Urinary bladder (tissue), 4 donors: ENCODE data around the gene EFCAB6. TPM values are rescaled to one million over a fixed set of nuclear protein-coding genes. Genes with fewer than 3 reads are reported as not detected.

Experiments used
- DNase-seq: peaks from one replicate; pipeline ENCODE4 v3.0.0-alpha.2; 2015; ENCODE audit errors: extremely low spot score
- H3K27ac ChIP-seq: one replicate; pipeline ENCODE4 v1.5.1; 2013; ENCODE audit warnings: low read depth, mild to moderate bottlenecking, moderate library complexity
- H3K36me3 ChIP-seq: one replicate; pipeline ENCODE4 v1.6.1; 2013; ENCODE audit warnings: mild to moderate bottlenecking, moderate library complexity; ENCODE audit not compliant: insufficient read depth
- H3K4me1 ChIP-seq: one replicate; pipeline ENCODE4 v1.6.1; 2013; ENCODE audit warnings: mild to moderate bottlenecking, moderate library complexity; ENCODE audit not compliant: insufficient read depth
- H3K4me3 ChIP-seq: one replicate; pipeline ENCODE4 v1.5.1; 2013; ENCODE audit warnings: low read depth, low read length
- WGBS: extraction: QIAGEN DNeasy Blood & Tissue Kit; methylation state at CpG from one replicate; pipeline ENCODE4 v1.1.7; 2013; 5-methylcytosine and 5-hydroxymethylcytosine counted together
- polyA plus RNA-seq: library from polyadenylated mRNA; stranded (reverse); fragments of 200-250 nt; gene quantifications from one replicate; pipeline ENCODE4 v1.2.3, GENCODE V29; 2013
- total RNA-seq: library from RNA; depleted of rRNA; stranded (reverse); fragments of >200 nt; gene quantifications from one replicate; pipeline ENCODE4 v1.2.3, GENCODE V29; 2014
- donor health status: healthy with polysubstance abuse.
- donor health status: healthy.

The EFCAB6 gene
- total RNA-seq = 3.2 TPM
- polyA plus RNA-seq = 0.71 TPM

GRCh38 chr22:43812149-43812842 is at the start of gene EFCAB6:
Gene EFCAB6, minus strand, starts transcription at chr22:43812305. Its CDS starts 29,987 bp downstream, at chr22:43782318.
- Histone ChIP-seq H3K4me1 (peaks cover 2% of the 10 kb centered on the region), H3K27ac (peak within 1 kb of the TSS; percentile 47), H3K36me3 (no peaks in the 10 kb centered on the region), H3K4me3 (peak within 1 kb of the TSS; percentile 77)
- under 1% methylated on average over 55 of the region's 55 CpGs for WGBS
- DNase-seq = peak; percentile 90

GRCh38 chr22:43861529-43861928 is 49.4 kb upstream of the EFCAB6 start:
- no peaks in the 10 kb centered on the region for H3K36me3 ChIP-seq
- DNase-seq = no peak
- no peak overlapping the region for H3K27ac ChIP-seq
- H3K4me3 ChIP-seq = no peak overlapping the region
- WGBS = 34% methylated on average over 9 of the region's 9 CpGs
- H3K4me1 ChIP-seq = no peaks in the 10 kb centered on the region

GRCh38 chr22:43860831-43861230 is 48.7 kb upstream of the EFCAB6 start:
- Histone ChIP-seq H3K4me1 (no peaks in the 10 kb centered on the region), H3K4me3 (no peak overlapping the region), H3K36me3 (no peaks in the 10 kb centered on the region), H3K27ac (no peak overlapping the region)
- WGBS = 80% methylated on average over 12 of the region's 12 CpGs
- DNase-seq = no peak

GRCh38 chr22:43860126-43860525 is 48.0 kb upstream of the EFCAB6 start:
- Histone ChIP-seq H3K4me1 (no peaks in the 10 kb centered on the region), H3K27ac (no peak overlapping the region), H3K4me3 (no peak overlapping the region), H3K36me3 (no peaks in the 10 kb centered on the region)
- 85% methylated on average over 11 of the region's 11 CpGs for WGBS
- no peak for DNase-seq

GRCh38 chr22:43859621-43860020 is 47.5 kb upstream of the EFCAB6 start:
- WGBS = 86% methylated on average over 14 of the region's 14 CpGs
- DNase-seq = no peak
- H3K27ac ChIP-seq = no peak overlapping the region
- H3K36me3 ChIP-seq = no peaks in the 10 kb centered on the region
- no peaks in the 10 kb centered on the region for H3K4me1 ChIP-seq
- no peak overlapping the region for H3K4me3 ChIP-seq

GRCh38 chr22:43859176-43859575 is 47.1 kb upstream of the EFCAB6 start:
- 85% methylated on average over 7 of the region's 7 CpGs for WGBS
- no peak overlapping the region for H3K27ac ChIP-seq
- DNase-seq = no peak
- no peak overlapping the region for H3K4me3 ChIP-seq
- no peaks in the 10 kb centered on the region for H3K4me1 ChIP-seq
- no peaks in the 10 kb centered on the region for H3K36me3 ChIP-seq

GRCh38 chr22:43858156-43858895 is 46.2 kb upstream of the EFCAB6 start:
- Histone ChIP-seq H3K27ac (no peak overlapping the region), H3K36me3 (no peaks in the 10 kb centered on the region), H3K4me3 (no peak overlapping the region), H3K4me1 (no peaks in the 10 kb centered on the region)
- no peak for DNase-seq
- 67% methylated on average over 11 of the region's 11 CpGs for WGBS

GRCh38 chr22:43857367-43857766 is 45.3 kb upstream of the EFCAB6 start:
- no peaks in the 10 kb centered on the region for H3K36me3 ChIP-seq

GRCh38 chr22:43855431-43855830 is 43.3 kb upstream of the EFCAB6 start:
- DNase-seq = no peak
- Histone ChIP-seq H3K27ac (no peak overlapping the region), H3K4me1 (no peaks in the 10 kb centered on the region), H3K4me3 (no peak overlapping the region), H3K36me3 (no peaks in the 10 kb centered on the region)
- WGBS = 76% methylated on average over 4 of the region's 4 CpGs

More at GRCh38 chr22:43857367-43857766, 45.3 kb upstream of the EFCAB6 start:
- DNase-seq = no peak
- no peak overlapping the region for H3K27ac ChIP-seq
- no peaks in the 10 kb centered on the region for H3K4me1 ChIP-seq
- H3K4me3 ChIP-seq = no peak overlapping the region

GRCh38 chr22:43854786-43855271 is 42.7 kb upstream of the EFCAB6 start:
- Histone ChIP-seq H3K4me3 (no peak overlapping the region), H3K36me3 (no peaks in the 10 kb centered on the region), H3K27ac (no peak overlapping the region), H3K4me1 (no peaks in the 10 kb centered on the region)
- DNase-seq = no peak
- WGBS = 93% methylated on average over 13 of the region's 13 CpGs

GRCh38 chr22:43854121-43854785 is 42.1 kb upstream of the EFCAB6 start:
- Histone ChIP-seq H3K36me3 (no peaks in the 10 kb centered on the region), H3K4me1 (no peaks in the 10 kb centered on the region), H3K27ac (no peak overlapping the region), H3K4me3 (no peak overlapping the region)
- WGBS = 88% methylated on average over 14 of the region's 14 CpGs
- no peak for DNase-seq

- WGBS = 73% methylated on average over 10 of the region's 10 CpGs
- no peak overlapping the region for H3K27ac ChIP-seq
- H3K4me3 ChIP-seq = no peak overlapping the region
- H3K36me3 ChIP-seq = no peaks in the 10 kb centered on the region
- DNase-seq = no peak
- H3K4me1 ChIP-seq = no peaks in the 10 kb centered on the region
Observed at GRCh38 chr22:43853328-43853931, 41.3 kb upstream of the EFCAB6 start.

GRCh38 chr22:43852573-43853327 is 40.6 kb upstream of the EFCAB6 start:
- no peak for DNase-seq

More at GRCh38 chr22:43852573-43853327, 40.6 kb upstream of the EFCAB6 start:
- Histone ChIP-seq H3K4me1 (no peaks in the 10 kb centered on the region), H3K27ac (no peak overlapping the region), H3K36me3 (no peaks in the 10 kb centered on the region), H3K4me3 (no peak overlapping the region)
- 76% methylated on average over 19 of the region's 19 CpGs for WGBS
